HG03066 (cell line): ENCODE data around the gene IDH3A.

ENCODE experiments used
- ATAC-seq: cut with Tn5 transposase; IDR thresholded peaks from one replicate; pipeline ENCODE4 v1.9.1; 2021; ENCODE audit warnings: low read depth; ENCODE audit not compliant: unreplicated experiment

IDH3A gene

GRCh38 chr15:78200276-78200930 lies 51.2 kb downstream of the IDH3A start:
- ATAC-seq, result no peak

- ATAC-seq, result no peak
These were observed 52.4 kb downstream of the IDH3A start for GRCh38 chr15:78201281-78202190.

- no peak for ATAC-seq
These were observed 54.4 kb downstream of the IDH3A start for GRCh38 chr15:78203346-78204225.

GRCh38 chr15:78204351-78205309 lies 55.5 kb downstream of the IDH3A start:
- no peak for ATAC-seq

- no peak for ATAC-seq
These were observed 56.2 kb downstream of the IDH3A start for GRCh38 chr15:78205337-78205736.

GRCh38 chr15:78205856-78206255 lies 56.7 kb downstream of the IDH3A start:
- no peak for ATAC-seq

GRCh38 chr15:78206326-78207109 lies 57.4 kb downstream of the IDH3A start:
- no peak for ATAC-seq

GRCh38 chr15:78207110-78207458 lies 57.9 kb downstream of the IDH3A start:
- ATAC-seq, result no peak

GRCh38 chr15:78207641-78208340 lies 58.6 kb downstream of the IDH3A start:
- no peak for ATAC-seq

- no peak for ATAC-seq
These were observed 59.2 kb downstream of the IDH3A start for GRCh38 chr15:78208341-78208844.

GRCh38 chr15:78208887-78209645 lies 59.9 kb downstream of the IDH3A start:
- ATAC-seq, result no peak

GRCh38 chr15:78209646-78210348 lies 60.6 kb downstream of the IDH3A start:
- ATAC-seq, result no peak

- ATAC-seq, result no peak
These were observed 61.2 kb downstream of the IDH3A start for GRCh38 chr15:78210349-78210717.

- no peak for ATAC-seq
These were observed 62.2 kb downstream of the IDH3A start for GRCh38 chr15:78211189-78211921.

- ATAC-seq, result no peak
These were observed 62.8 kb downstream of the IDH3A start for GRCh38 chr15:78212008-78212407.
